ENCODE measurements around the gene PLCH2.

Gene PLCH2

DNA sequence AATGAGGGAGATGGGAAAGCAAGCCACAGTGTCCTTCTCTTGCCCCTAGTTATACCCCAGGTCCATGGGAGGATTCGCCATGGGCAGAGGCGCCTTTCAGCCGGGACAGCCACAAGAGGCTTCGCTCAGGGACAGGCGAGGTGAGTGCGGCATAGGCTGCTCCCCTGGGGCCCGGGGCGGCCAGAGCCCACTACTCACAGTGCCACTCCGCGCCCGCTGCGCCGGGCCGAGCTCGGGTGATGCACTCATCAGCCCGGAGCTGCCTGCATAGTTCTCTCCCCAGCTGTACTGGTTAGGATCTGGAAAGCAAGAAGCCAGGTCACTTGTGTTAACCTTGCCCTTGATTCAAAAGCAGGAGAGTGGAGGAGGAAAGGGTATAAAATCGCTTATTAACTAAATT is 41.9 kb downstream of the PLCH2 start:
- DNase-seq, result no peak

- DNase-seq, result no peak
These were observed 42.4 kb downstream of the PLCH2 start for GRCh38 chr1:2518528-2518927.

GRCh38 chr1:2519029-2519685 is 43.1 kb downstream of the PLCH2 start:
- DNase-seq, result no peak

DNA sequence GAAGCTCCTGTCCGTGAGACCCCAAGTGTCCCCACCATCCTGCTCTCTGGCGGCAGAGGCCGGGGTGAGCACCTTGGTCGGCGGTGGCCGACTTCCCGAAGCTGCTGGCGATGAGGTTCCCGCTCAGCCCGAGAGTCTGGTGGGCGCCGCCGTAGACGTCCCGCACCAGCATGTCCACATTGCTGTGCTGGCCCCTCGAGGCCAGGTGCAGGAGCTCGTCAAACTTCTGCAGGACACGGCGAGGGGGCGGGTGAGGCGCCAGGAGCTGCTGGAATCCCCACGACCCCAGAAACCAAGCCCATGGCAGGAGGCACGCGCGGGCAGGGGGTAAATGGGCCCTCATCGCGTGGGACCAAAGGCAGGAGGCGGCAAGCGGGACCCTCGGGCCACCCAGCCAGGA is 43.6 kb downstream of the PLCH2 start:
- DNase-seq, result no peak

DNA sequence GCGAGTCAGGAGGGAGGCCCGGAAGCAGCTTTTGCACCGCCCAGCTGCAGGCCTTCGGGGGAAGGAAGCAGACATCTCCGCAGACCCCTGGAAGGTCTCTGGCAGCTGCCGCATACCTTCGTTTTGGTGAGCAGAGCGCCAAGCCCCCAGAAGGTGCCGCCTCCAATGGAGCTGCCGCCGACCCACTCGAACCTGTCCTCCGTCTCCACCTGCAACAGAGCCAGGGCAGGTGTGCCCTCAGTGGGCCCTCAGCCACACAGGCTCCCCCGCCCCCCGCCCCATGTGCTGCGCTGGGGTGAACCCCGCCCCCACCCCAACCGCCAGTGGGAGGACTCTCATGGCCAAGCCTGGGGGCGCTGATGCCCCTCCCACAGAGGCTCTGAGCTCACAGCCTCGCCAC is 44.1 kb downstream of the PLCH2 start:
- DNase-seq, result no peak

DNA sequence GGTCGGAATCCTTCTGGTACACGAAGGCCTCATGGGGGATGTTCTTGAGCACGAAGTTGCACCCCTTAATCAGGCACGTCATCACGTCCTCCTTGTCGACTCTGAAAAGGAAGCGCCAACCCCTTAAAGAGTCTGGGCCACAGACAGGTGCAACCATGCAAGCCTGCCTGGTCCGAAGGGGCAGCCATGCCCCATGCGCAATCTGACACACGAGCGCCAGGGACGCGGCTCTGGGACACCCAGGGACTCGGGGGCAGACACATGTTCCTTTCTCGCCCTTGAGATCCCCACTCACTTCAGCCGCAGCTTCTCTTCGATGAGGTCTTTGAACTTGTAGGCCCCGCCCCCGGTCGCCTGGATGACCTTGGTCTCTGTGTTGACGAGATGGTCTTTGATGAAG is 44.7 kb downstream of the PLCH2 start:
- DNase-seq, result no peak

DNA sequence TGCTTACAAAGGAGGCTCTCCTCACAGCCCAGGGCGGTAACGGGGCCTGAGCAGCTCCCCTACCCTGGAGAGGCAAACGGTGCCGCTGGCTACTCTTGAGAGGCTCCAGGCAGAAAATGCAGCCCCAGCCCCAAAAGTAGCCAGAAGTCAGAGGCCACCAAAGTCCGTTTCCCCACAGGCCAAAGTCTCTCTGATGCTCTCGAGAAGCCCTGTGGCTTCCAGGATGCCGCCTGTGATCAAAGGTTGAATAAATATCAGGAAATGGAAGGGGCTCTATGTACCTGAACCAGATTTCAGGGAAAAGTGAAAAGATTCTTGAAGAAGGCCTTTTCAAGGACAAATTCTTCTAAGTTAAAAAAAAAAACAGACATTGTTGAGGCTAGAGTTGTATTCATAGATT is 46.1 kb downstream of the PLCH2 start:
- DNase-seq, result no peak

DNA sequence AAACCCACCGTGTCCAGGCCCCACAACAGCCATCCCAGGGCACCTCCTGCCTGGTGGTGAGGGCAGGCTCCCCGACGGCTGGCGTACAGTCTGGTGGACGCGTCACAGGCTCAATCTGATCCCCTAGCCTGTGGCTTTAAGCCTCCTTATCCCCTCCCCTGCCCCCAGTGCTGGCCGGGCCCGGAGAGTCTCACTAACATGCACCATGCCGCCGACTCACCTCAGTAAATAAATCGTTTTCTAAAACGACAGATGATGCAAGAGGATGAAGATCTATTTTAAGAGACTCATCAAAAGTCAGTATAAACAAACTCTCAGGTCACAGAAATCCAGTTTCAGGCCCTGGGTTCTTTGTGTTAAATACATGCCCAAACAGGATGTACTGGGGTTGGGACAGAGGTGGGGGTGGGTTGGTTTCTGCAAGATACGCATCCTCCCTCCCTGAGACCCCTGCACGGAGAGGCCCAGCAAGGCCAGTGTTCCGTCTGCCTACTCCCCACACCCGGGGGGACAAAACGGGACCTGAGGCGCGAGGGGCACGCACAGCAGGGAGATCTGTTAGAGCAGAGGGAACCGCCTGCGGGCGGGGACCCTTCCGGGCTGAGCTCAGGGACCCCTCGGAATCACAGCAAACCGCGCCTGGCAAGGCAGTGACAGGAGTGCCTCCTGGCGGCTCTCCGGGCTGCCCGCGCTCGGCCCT is 47.3 kb downstream of the PLCH2 start:
- DNase-seq, result peak; percentile 77

DNA sequence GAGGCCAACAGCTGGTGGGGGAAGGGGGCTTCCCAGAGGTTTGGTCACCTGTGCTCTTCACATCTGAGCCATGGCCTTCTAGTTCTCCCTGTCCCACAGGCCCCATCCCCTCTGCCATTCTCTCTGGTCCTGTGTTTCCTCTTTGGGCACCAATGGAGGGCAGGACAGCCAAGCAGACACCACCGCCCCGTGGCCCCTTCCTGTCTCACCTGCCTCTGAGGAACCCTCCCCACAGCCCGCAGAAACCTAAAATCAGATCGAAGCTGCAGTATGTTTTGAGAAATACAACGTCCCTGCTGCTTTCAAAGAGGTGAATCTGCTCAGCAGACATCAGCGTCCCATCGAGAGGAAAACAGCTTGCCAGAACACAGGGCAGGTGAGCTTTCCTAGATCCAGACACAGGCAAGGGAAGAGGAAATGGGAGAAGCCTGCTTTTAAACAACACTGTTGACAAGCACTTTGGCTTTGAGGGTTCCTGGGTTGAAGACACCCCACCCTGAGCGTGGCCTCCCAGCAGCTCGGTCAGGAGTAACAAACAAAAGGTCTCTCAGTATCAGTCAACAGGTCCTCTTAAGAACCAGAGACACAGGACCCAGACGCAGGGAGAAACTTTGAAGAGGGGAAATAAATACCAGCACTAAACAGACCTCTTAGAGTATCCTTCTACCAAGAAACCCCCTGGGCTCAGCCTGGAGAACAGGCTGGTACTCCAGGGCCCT is 48.0 kb downstream of the PLCH2 start:
- DNase-seq, result peak; percentile 74

GRCh38 chr1:2525572-2525919 is 49.5 kb downstream of the PLCH2 start:
- DNase-seq, result no peak

- peak; percentile 95 for DNase-seq
These were observed 50.1 kb downstream of the PLCH2 start, which contains the start of gene PANK4 for GRCh38 chr1:2525920-2526823. Gene PANK4, minus strand, starts transcription at chr1:2526596. Its CDS starts 9 bp downstream, at chr1:2526587.

- DNase-seq, result no peak
These were observed 50.9 kb downstream of the PLCH2 start for GRCh38 chr1:2526824-2527555.

DNA sequence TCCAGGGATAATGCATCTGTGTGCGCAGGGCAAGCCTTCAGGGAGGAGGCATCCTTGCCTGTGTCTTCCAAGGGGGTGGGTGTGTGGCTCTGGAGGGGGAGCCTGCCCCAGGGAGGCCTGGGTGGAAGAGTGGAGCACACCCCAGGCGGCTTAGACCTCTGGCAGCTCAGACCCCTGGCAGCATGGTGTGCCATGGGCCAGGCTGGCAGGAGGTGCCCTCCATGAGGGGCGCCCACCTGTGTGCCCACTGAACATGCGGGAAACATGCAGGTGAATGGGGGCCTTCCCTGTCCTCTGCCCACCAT is 51.4 kb downstream of the PLCH2 start:
- no peak for DNase-seq

DNA sequence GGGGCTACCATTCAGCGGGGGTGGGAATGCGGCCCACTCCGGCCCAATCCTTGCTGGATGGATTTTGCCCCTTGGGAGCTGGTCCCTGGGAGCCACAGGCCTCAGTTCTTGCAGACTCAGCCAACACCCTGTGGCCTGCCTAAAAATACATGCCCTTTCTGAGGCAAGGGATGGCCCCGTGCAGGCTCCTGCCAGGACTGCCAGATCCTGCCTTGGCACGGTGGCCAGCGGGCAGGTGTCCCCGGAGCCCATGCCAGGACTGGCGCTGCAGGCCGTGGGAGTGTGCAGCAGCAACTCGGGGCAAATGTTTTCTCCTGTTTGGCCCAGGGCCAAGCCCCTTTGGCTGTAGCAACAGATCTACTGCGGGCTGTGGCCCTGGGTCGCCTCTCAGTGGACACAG is 51.9 kb downstream of the PLCH2 start:
- DNase-seq, result no peak

DNA sequence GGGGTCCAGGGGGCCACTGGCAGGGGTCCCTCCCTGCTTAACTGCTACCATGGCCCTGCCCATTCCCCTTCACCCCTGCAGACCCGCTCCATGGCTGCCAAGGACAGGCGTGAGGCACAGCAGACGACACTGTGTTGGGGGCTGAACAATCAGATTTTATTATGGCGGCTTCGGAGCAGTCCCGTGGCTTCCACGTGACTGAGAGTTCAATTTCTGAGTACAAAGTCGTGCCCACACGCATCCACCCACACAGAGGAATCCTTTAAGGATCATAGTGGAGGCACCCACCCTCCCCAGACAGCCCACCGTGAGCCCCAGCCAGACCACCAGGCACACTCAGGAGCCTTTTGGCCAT is 52.5 kb downstream of the PLCH2 start:
- DNase-seq, result no peak

GRCh38 chr1:2528966-2529783 is 53.1 kb downstream of the PLCH2 start:
- peak; percentile 77 for DNase-seq

DNA sequence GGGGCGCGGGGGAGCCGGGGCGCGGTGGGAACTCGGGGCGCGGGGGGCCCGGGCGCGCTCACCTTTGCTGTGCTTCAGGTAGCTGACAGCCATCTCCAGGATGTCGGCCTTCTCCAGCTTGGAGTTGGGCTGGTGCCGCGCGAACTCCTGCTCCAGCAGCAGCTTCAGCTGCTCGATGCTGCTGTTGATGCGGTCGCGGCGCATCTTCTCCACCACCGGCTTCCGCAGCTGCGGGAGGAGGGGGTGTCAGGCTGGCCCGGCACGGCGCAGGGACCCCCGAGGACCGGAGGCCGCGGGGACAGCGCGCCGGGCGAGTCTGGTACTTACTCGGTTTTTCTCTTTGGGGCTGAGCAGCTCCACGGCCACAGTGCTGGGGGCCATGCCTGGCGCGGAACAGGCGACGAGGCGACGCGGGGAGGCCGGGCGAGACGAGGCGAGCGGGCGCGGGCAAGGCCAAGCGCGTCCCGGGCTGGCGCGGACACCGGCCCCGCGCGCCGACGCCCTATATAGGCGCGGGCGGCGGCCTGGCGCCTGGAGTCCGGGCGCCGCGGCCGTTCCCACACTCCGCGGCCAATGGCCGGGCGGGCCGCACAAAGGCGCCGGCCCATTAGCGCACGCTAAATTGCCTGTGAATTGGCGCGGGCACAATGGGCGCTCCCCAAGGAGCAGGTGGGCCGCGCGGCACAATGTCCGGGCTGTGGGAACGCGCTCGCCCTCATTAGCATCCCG is 53.9 kb downstream of the PLCH2 start, which contains the start of gene HES5:
Gene HES5, minus strand, starts transcription at position 480 of the 729 bp plus-strand sequence. Its CDS starts 99 bp downstream, at position 381.
- DNase-seq, result peak; percentile 70

DNA sequence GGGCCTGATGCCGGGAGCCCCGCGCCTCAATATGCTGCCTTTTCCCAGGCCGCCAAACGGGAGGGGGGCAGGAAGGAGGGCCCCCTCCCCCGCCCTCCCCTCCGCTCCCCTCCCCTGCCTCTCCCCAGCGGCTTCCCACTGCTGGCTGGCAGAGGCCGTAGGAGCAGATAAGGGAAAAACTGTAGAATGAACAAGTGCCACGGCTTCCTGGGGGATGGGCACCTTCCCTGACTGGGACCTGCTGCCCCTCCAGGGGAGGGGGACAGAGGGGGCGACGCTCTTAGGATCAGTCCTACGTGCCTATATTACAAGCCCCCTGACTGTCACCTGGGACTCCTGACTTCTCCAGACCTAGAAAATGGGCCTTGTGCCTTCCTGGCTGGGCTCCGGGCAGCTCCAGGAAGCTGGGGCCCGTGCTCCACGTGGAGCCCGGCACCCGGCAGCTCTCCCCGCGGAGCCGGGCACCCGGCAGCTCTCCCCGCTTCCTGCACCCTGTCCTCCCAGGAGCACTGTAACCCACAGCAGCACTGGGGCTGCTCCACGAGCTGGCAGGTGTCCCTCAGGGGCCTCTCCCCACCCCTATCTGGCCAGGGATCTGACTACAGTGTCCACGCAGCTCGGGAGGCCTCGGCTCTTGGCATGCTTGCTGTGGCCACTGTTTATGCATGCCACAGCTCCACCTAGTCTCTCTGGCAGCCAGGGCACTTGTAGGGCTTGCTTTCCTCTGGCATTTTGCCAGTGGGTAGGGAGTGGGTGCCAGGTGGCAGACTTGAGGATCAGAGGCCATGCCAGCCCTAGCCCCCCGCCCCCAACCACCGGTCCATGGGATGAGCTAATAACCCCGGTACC is 54.6 kb downstream of the PLCH2 start:
- DNase-seq, result peak; percentile 60

GRCh38 chr1:2532485-2533160 is 56.5 kb downstream of the PLCH2 start:
- no peak for DNase-seq

All from activated CD8-positive, alpha-beta memory T cell treated with anti-CD3 and anti-CD28 coated beads for 24 hours (primary cell).